Endothelial cell of umbilical vein (primary cell): ENCODE results near the gene CD200R1L. TPM values are rescaled to one million over a fixed set of nuclear protein-coding genes. Genes with fewer than 3 reads are reported as not detected.

Experiments
- BruUV-seq: library from RNA; stranded (reverse); fragments of 400-500 nt; replicated peaks from 2 replicates; lab custom pipeline; 2021; lab: Mats Ljungman, UMichigan
- CTCF ChIA-PET: fragments of 300-600, 350-600 bp; sonication (Branson Sonifier 250); formaldehyde crosslinking; loops from one replicate; lab custom pipeline; 2021; ENCODE audit warnings: antibody characterized with exemption, inconsistent platforms; lab: Charles Lee
- POLR2A ChIA-PET: fragments of 300-600, 350-600 bp; sonication (Branson Sonifier 250); formaldehyde crosslinking; loops from one replicate; lab custom pipeline; 2021; ENCODE audit warnings: antibody characterized with exemption, inconsistent platforms; lab: Charles Lee
- DNase-seq: peaks from one replicate; pipeline ENCODE4 v3.0.0-alpha.2; 2011; ENCODE audit warnings: low read depth, low spot score
- FAIRE-seq: peaks from 2 replicates; lab custom pipeline; 2011; peaks lifted over from hg19 to GRCh38; lab: Jason Lieb, UNC
- H2AFZ ChIP-seq: 2 replicates; pipeline ENCODE4 v1.6.0; 2012; ENCODE audit warnings: low read depth, low read length, control low read depth, inconsistent platforms
- H3K27ac ChIP-seq: 2 replicates; pipeline ENCODE4 v1.5.1; 2011; ENCODE audit warnings: low read depth, mild to moderate bottlenecking, control low read depth, low read length, moderate library complexity; ENCODE audit not compliant: insufficient read depth
- H3K27me3 ChIP-seq, 2 experiments: 2 replicates each; pipeline versions ENCODE4 v1.6.0 to v1.6.1; 2011; ENCODE audit warnings: low read length in 2 of 2, mixed read lengths in 1 of 2; ENCODE audit not compliant: control insufficient read depth in 2 of 2, insufficient read depth in 2 of 2
- H3K36me3 ChIP-seq, 2 experiments: 2 replicates in 1 of 2; 3 replicates in 1 of 2; pipeline ENCODE4 v1.5.1; 2011; ENCODE audit warnings: low read length in 2 of 2, mild to moderate bottlenecking in 1 of 2, moderate library complexity in 1 of 2; ENCODE audit not compliant: control insufficient read depth in 2 of 2, insufficient read depth in 2 of 2; ENCODE audit errors: extremely low read depth in 1 of 2
- H3K4me1 ChIP-seq: 3 replicates; pipeline ENCODE4 v1.5.1; 2011; ENCODE audit warnings: mild to moderate bottlenecking, low read length; ENCODE audit not compliant: control insufficient read depth, insufficient read depth; ENCODE audit errors: extremely low read depth
- H3K4me2 ChIP-seq: 2 replicates; pipeline ENCODE4 v1.6.1; 2011; ENCODE audit warnings: low read length, control low read depth, mixed read lengths; ENCODE audit not compliant: insufficient read depth
- H3K4me3 ChIP-seq, 3 experiments: fragments of 200-600 bp in 1 of 3; sonication (generic), shearing (Covaris generic) in 1 of 3; replicated peaks in 1 of 3; 2 replicates each; pipeline ENCODE4 v1.5.1; 2011 to 2016; ENCODE audit warnings: control low read depth in 3 of 3, low read length in 3 of 3, mild to moderate bottlenecking in 2 of 3, inconsistent platforms in 1 of 3, low read depth in 1 of 3, moderate library complexity in 1 of 3; ENCODE audit not compliant: insufficient read depth in 1 of 3
- H3K79me2 ChIP-seq: 2 replicates; pipeline ENCODE4 v1.6.0; 2012; ENCODE audit warnings: low read length, inconsistent platforms; ENCODE audit not compliant: control insufficient read depth, insufficient read depth
- H3K9ac ChIP-seq: replicated peaks from 2 replicates; pipeline ENCODE3; 2011; ENCODE audit warnings: low read length, control low read depth; ENCODE audit not compliant: insufficient read depth; ENCODE audit errors: extremely low read depth
- H3K9me1 ChIP-seq: replicated peaks from 3 replicates; pipeline ENCODE4 v1.6.0; 2011; ENCODE audit warnings: mild to moderate bottlenecking, low read length; ENCODE audit not compliant: control insufficient read depth, insufficient read depth; ENCODE audit errors: extremely low read depth
- H3K9me3 ChIP-seq: replicated peaks from 2 replicates; pipeline ENCODE4 v1.5.1; 2012; ENCODE audit warnings: low read length, inconsistent platforms; ENCODE audit not compliant: control insufficient read depth, insufficient read depth
- H4K20me1 ChIP-seq: replicated peaks from 2 replicates; pipeline ENCODE3; 2011; ENCODE audit warnings: mild to moderate bottlenecking, low read length; ENCODE audit not compliant: control insufficient read depth, insufficient read depth; ENCODE audit errors: extremely low read depth
- CTCF ChIP-seq, 2 donors: IDR thresholded peaks; 1 replicate in 1 of 2; 2 replicates in 1 of 2; pipeline ENCODE4 v1.5.1; 2011; ENCODE audit warnings: low read length in 2 of 2, mild to moderate bottlenecking in 2 of 2, moderate library complexity in 2 of 2, control low read depth in 1 of 2, inconsistent platforms in 1 of 2, low read depth in 1 of 2; ENCODE audit not compliant: insufficient read depth in 1 of 2; ENCODE audit errors: extremely low read depth in 1 of 2
- EZH2 ChIP-seq: IDR thresholded peaks from 2 replicates; pipeline ENCODE4 v1.6.1; 2012; ENCODE audit warnings: borderline replicate concordance, low read depth, mild to moderate bottlenecking, moderate library complexity, low read length, inconsistent platforms; ENCODE audit not compliant: severe bottlenecking
- FOS ChIP-seq: IDR thresholded peaks from 2 replicates; pipeline ENCODE4 v1.6.1; 2011; ENCODE audit warnings: mild to moderate bottlenecking, low read length, moderate library complexity, borderline replicate concordance; ENCODE audit not compliant: insufficient read depth
- GATA2 ChIP-seq: IDR thresholded peaks from 2 replicates; pipeline ENCODE4 v1.7.0; 2011; ENCODE audit warnings: low read depth, mild to moderate bottlenecking, moderate library complexity, mixed read lengths, low read length; ENCODE audit not compliant: insufficient read length, insufficient read depth
- JUN ChIP-seq: IDR thresholded peaks from 2 replicates; pipeline ENCODE4 v1.6.1; 2011; ENCODE audit warnings: borderline replicate concordance, low read depth; ENCODE audit not compliant: insufficient read length, insufficient read depth
- MAX ChIP-seq: IDR thresholded peaks from 2 replicates; pipeline ENCODE4 v1.6.1; 2011; ENCODE audit not compliant: insufficient read depth, insufficient read length
- MYC ChIP-seq: IDR thresholded peaks from one replicate; pipeline ENCODE4 v1.6.1; 2011; ENCODE audit warnings: mild to moderate bottlenecking, low read depth, low read length
- POLR2A ChIP-seq: IDR thresholded peaks from 2 replicates; pipeline ENCODE4 v1.6.1; 2012; ENCODE audit warnings: low read depth, mild to moderate bottlenecking, control low read depth, low read length
- POLR2AphosphoS5 ChIP-seq: IDR thresholded peaks from 2 replicates; pipeline ENCODE4 v1.6.1; 2012; ENCODE audit warnings: low read depth, mild to moderate bottlenecking, control low read depth, low read length, moderate library complexity; ENCODE audit not compliant: insufficient read depth
- dilution Hi-C: fragments of 300-500 bp; cut with MboI; formaldehyde crosslinking; loops from one replicate; pipeline ENCODE4 v1.15.0; 2019; ENCODE audit warnings: low sequenced_read_pairs; ENCODE audit not compliant: extremely low pct_ligation_motif_present
- intact Hi-C: fragments of 100-400 bp; cut with micrococcal nuclease; formaldehyde crosslinking; loops from one replicate; pipeline ENCODE4 v1.10.0; 2022
- polyA plus RNA-seq, 4 experiments: library from polyadenylated mRNA; depleted of rRNA in 3 of 4; stranded (reverse) in 3 of 4; unstranded in 1 of 4; fragments of >200 nt; gene quantifications; 2 replicates each; pipeline versions ENCODE4 v1.2.1 to v1.2.3, GENCODE V29; 2011 to 2012; ENCODE audit warnings: missing spikeins in 1 of 4
- total RNA-seq: library from RNA; stranded (reverse); gene quantifications from 2 replicates; pipeline ENCODE4 v1.2.3, GENCODE V29; 2021

Gene CD200R1L
- total and polyA plus RNA-seq, 2 donors (not counting 3 experiments of a cell fraction or from before 2014, with no cell fraction given) = not detected

GRCh38 chr3:112781599-112781998 is 65.1 kb downstream of the CD200R1L start:
- no peak for DNase-seq
- no peak overlapping the region for H2AFZ ChIP-seq
- no peaks in the 10 kb centered on the region for H3K27me3 ChIP-seq
- no peak for FAIRE-seq
- H4K20me1 ChIP-seq = no peaks in the 10 kb centered on the region
- CTCF ChIA-PET = interaction anchor here (1.2 to 1.4 kb wide), 2 partner anchors 14 to 17 kb away, joined by 3 read pairs; no protein-coding TSS in a partner anchor
- H3K9me3 ChIP-seq = no peaks in the 10 kb centered on the region
- POLR2A ChIA-PET = no interaction called here
- no peak overlapping the region for H3K9ac ChIP-seq
- dilution Hi-C loops = no loop called here
- intact Hi-C loops = no loop called here
- no TSS peak for BruUV-seq
- H3K9me1 ChIP-seq = no peaks in the 10 kb centered on the region
- no peak overlapping the region for H3K27ac ChIP-seq
- no peak overlapping the region for H3K4me3 ChIP-seq
- no peak for TF ChIP-seq POLR2AphosphoS5
- no peak for TF ChIP-seq FOS
- TF ChIP-seq GATA2 = peak; percentile 57
- no peak for TF ChIP-seq EZH2
- TF ChIP-seq POLR2A = no peak
- H3K4me2 ChIP-seq = no peak overlapping the region
- no peaks in the 10 kb centered on the region for H3K36me3 ChIP-seq
- no peaks in the 10 kb centered on the region for H3K79me2 ChIP-seq
- peaks cover 8% of the 10 kb centered on the region for H3K4me1 ChIP-seq

- no peak overlapping the region for H3K9ac ChIP-seq
- intact Hi-C loops = no loop called here
- no peak overlapping the region for H3K4me3 ChIP-seq
- ChIA-PET POLR2A (no interaction called here), CTCF (interaction anchor here (1.4 to 2.4 kb wide), 2 partner anchors 19 to 45 kb away, joined by 3 to 13 read pairs; no protein-coding TSS in a partner anchor)
- H3K9me3 ChIP-seq = no peaks in the 10 kb centered on the region
- FAIRE-seq (no peak), DNase-seq (peak; percentile 11)
- no peaks in the 10 kb centered on the region for H4K20me1 ChIP-seq
- no peak overlapping the region for H2AFZ ChIP-seq
- no peaks in the 10 kb centered on the region for H3K79me2 ChIP-seq
- no peaks in the 10 kb centered on the region for H3K4me1 ChIP-seq
- TF ChIP-seq CTCF (IDR thresholded peaks at IDR 0.05; ENCODE audit: extremely low read depth in 1 of 2, insufficient read depth in 1 of 2, low read depth in 1 of 2, low read length in 2 of 2) = no peak
- TF ChIP-seq POLR2AphosphoS5 = no peak
- TF ChIP-seq MAX = no peak
- TF ChIP-seq EZH2 = no peak
- no peak for TF ChIP-seq MYC
- no peak for TF ChIP-seq GATA2
- no peak for TF ChIP-seq FOS
- no peak for TF ChIP-seq JUN
- no peak overlapping the region for H3K27ac ChIP-seq
- dilution Hi-C loops = no loop called here
- H3K27me3 ChIP-seq = no peaks in the 10 kb centered on the region
- no peaks in the 10 kb centered on the region for H3K9me1 ChIP-seq
- no peak overlapping the region for H3K4me2 ChIP-seq
- BruUV-seq = no TSS peak
- no peaks in the 10 kb centered on the region for H3K36me3 ChIP-seq
These were observed 66.8 kb downstream of the CD200R1L start for GRCh38 chr3:112779558-112780480.
